ENCODE results near the gene ASB10. TPM values are rescaled to one million over a fixed set of nuclear protein-coding genes. Genes with fewer than 3 reads are reported as not detected.

Gene ASB10
- total and polyA plus RNA-seq, 2 donors (not counting 1 experiment from before 2014, with no cell fraction given) = not detected

- Histone ChIP-seq H3K27ac (ENCODE audit: low read length in 2 of 2) (peak overlapping the region; percentile 27 to 68), H3K9ac (ENCODE audit: low read length) (peak overlapping the region; percentile 93), H2AFZ (ENCODE audit: insufficient read depth, low read depth, low read length, poor library complexity, severe bottlenecking) (peak overlapping the region; percentile 86), H3K4me2 (replicated peaks; ENCODE audit: low read depth, low read length, poor library complexity, severe bottlenecking) (peak overlapping the region; percentile 99), H3K9me3 (ENCODE audit: control extremely low read depth in 1 of 3, control insufficient read depth in 2 of 3, insufficient read depth in 1 of 3, low read length in 2 of 3) (no peaks in the 10 kb centered on the region), H3K4me3 (ENCODE audit: control extremely low read depth in 1 of 5, extremely low read depth in 1 of 5, insufficient read depth in 1 of 5, low read depth in 2 of 5, low read length in 4 of 5) (peak overlapping the region; percentile 63 to 96 (median 93)), H3K36me3 (replicated peaks in 1 of 2; ENCODE audit: control extremely low read depth in 1 of 2, control insufficient read depth in 1 of 2, extremely low read depth in 1 of 2, insufficient read depth in 2 of 2, low read length in 1 of 2) (peaks cover 0 to 22% of the 10 kb centered on the region in 2 experiments), H4K20me1 (ENCODE audit: control insufficient read depth, insufficient read depth, low read length, poor library complexity, severe bottlenecking) (peaks cover 28% of the 10 kb centered on the region), H3K4me1 (ENCODE audit: control insufficient read depth in 2 of 2, insufficient read depth in 2 of 2, low read length in 2 of 2) (peaks cover 16 to 24% of the 10 kb centered on the region in 2 donors), H3K79me2 (ENCODE audit: control insufficient read depth, insufficient read depth, low read length) (peaks cover 33% of the 10 kb centered on the region), H3K27me3 (replicated peaks in 1 of 4; ENCODE audit: control extremely low read depth in 1 of 4, control insufficient read depth in 3 of 4, insufficient read depth in 4 of 4, low read length in 3 of 4) (no peaks in the 10 kb centered on the region)
- Mint-ChIP-seq H3K27me3 (no peaks in the 10 kb centered on the region), H3K4me1 (peaks cover 36% of the 10 kb centered on the region), H3K27ac (peak overlapping the region; percentile 89), H3K9me3 (ENCODE audit: insufficient read depth) (no peaks in the 10 kb centered on the region), H3K4me3 (peak overlapping the region; percentile 99)
- DNase-seq (peak; percentile 44), ATAC-seq (ENCODE audit: low read depth) (peak; percentile 5)
- ChIA-PET CTCF (interaction anchor here (0.7 to 2.5 kb wide), 5 partner anchors 11 to 82 kb away, joined by 3 to 12 read pairs (median 4); no protein-coding TSS in a partner anchor), POLR2A (interaction anchor here (0.6 to 1.4 kb wide), 3 partner anchors 9 to 19 kb away, joined by 3 to 6 read pairs (median 3); no protein-coding TSS in a partner anchor)
- intact Hi-C loops (cut with micrococcal nuclease) = loop anchor here (1.0 to 2.0 kb wide), 3 partner anchors 12 to 205 kb away; partner anchors contain the start of gene ABCB8
- 1% methylated on average over 32 of the region's 36 CpGs for WGBS (ENCODE audit: insufficient coverage)
- TF ChIP-seq CTCF (IDR thresholded peaks at IDR 0.05) (no peak), EZH2 (IDR thresholded peaks at IDR 0.05; ENCODE audit: borderline replicate concordance, insufficient read depth, low read depth, low read length, poor library complexity, severe bottlenecking) (no peak)
These were observed 46.1 kb upstream of the ASB10 start for GRCh38 chr7:151232917-151233701.
